ENCODE measurements around the gene TAS1R3.

The TAS1R3 gene

GRCh38 chr1:1284221-1285101 is 46.6 kb upstream of the TAS1R3 start:
- 96% methylated on average over 27 of the region's 32 CpGs for WGBS
- Histone ChIP-seq H2AFZ (ENCODE audit: low read depth, low read length) (no peak overlapping the region), H3K14ac (ENCODE audit: low read length in 2 of 2) (no peak overlapping the region), H3K4ac (ENCODE audit: low read depth in 1 of 2, low read length in 2 of 2) (no peak overlapping the region), H3K4me2 (ENCODE audit: low read length, poor library complexity, severe bottlenecking) (no peak overlapping the region), H3K18ac (ENCODE audit: low read depth in 1 of 2, low read length in 2 of 2) (no peak overlapping the region), H3K27ac (ENCODE audit: low read length, poor library complexity, severe bottlenecking) (no peak overlapping the region), H2BK15ac (ENCODE audit: low read depth, poor library complexity, severe bottlenecking) (no peak overlapping the region), H3K4me1 (ENCODE audit: control insufficient read depth, insufficient read depth, low read depth, low read length) (peaks cover 19% of the 10 kb centered on the region), H4K91ac (ENCODE audit: low read length) (no peak overlapping the region), H3K36me3 (ENCODE audit: control insufficient read depth in 1 of 2, insufficient read depth in 2 of 2, low read depth in 1 of 2, low read length in 2 of 2) (no peaks in the 10 kb centered on the region), H3K27me3 (ENCODE audit: control insufficient read depth in 1 of 2, insufficient read depth in 1 of 2, low read length in 2 of 2) (peaks cover 0 to 33% of the 10 kb centered on the region in 2 experiments), H3K9me3 (ENCODE audit: control insufficient read depth, low read length) (no peaks in the 10 kb centered on the region), H3K79me1 (replicated peaks; ENCODE audit: low read length, poor library complexity, severe bottlenecking) (no peaks in the 10 kb centered on the region), H3K9ac (ENCODE audit: low read length) (no peak overlapping the region), H3K4me3 (ENCODE audit: insufficient read depth in 1 of 2, low read depth in 1 of 2, low read length in 2 of 2) (no peak overlapping the region), H2BK5ac (ENCODE audit: low read depth, low read length, poor library complexity, severe bottlenecking) (no peak overlapping the region), H2BK12ac (ENCODE audit: low read length in 2 of 2) (no peak overlapping the region), H2BK120ac (ENCODE audit: low read depth, low read length) (no peak overlapping the region), H4K8ac (ENCODE audit: low read length) (no peak overlapping the region), H3K23ac (ENCODE audit: low read length in 2 of 2) (no peak overlapping the region), H2AK5ac (ENCODE audit: low read length, severe bottlenecking) (no peak overlapping the region)
- no peak for DNase-seq

- H3K4ac ChIP-seq (ENCODE audit: low read depth in 1 of 2, low read length in 2 of 2), result no peak overlapping the region
- no peaks in the 10 kb centered on the region for H3K9me3 ChIP-seq (ENCODE audit: control insufficient read depth, low read length)
- no peaks in the 10 kb centered on the region for H3K36me3 ChIP-seq (ENCODE audit: control insufficient read depth in 1 of 2, insufficient read depth in 2 of 2, low read depth in 1 of 2, low read length in 2 of 2)
- H3K14ac ChIP-seq (ENCODE audit: low read length in 2 of 2), result no peak overlapping the region
- H3K23ac ChIP-seq (ENCODE audit: low read length in 2 of 2), result no peak overlapping the region
- no peak overlapping the region for H3K4me2 ChIP-seq (ENCODE audit: low read length, poor library complexity, severe bottlenecking)
- H3K9ac ChIP-seq (ENCODE audit: low read length), result no peak overlapping the region
- H3K18ac ChIP-seq (ENCODE audit: low read depth in 1 of 2, low read length in 2 of 2), result no peak overlapping the region
- H2BK15ac ChIP-seq (ENCODE audit: low read depth, poor library complexity, severe bottlenecking), result no peak overlapping the region
- H3K4me1 ChIP-seq (ENCODE audit: control insufficient read depth, insufficient read depth, low read depth, low read length), result peaks cover 19% of the 10 kb centered on the region
- peaks cover 0 to 33% of the 10 kb centered on the region in 2 experiments for H3K27me3 ChIP-seq (ENCODE audit: control insufficient read depth in 1 of 2, insufficient read depth in 1 of 2, low read length in 2 of 2)
- H3K79me1 ChIP-seq (replicated peaks; ENCODE audit: low read length, poor library complexity, severe bottlenecking), result no peaks in the 10 kb centered on the region
- no peak overlapping the region for H3K4me3 ChIP-seq (ENCODE audit: insufficient read depth in 1 of 2, low read depth in 1 of 2, low read length in 2 of 2)
- WGBS, result 93% methylated on average over 22 of the region's 22 CpGs
- H2BK5ac ChIP-seq (ENCODE audit: low read depth, low read length, poor library complexity, severe bottlenecking), result no peak overlapping the region
- no peak overlapping the region for H3K27ac ChIP-seq (ENCODE audit: low read length, poor library complexity, severe bottlenecking)
- no peak overlapping the region for H4K91ac ChIP-seq (ENCODE audit: low read length)
- H2BK120ac ChIP-seq (ENCODE audit: low read depth, low read length), result no peak overlapping the region
- no peak for DNase-seq
- H2BK12ac ChIP-seq (ENCODE audit: low read length in 2 of 2), result no peak overlapping the region
- H2AK5ac ChIP-seq (ENCODE audit: low read length, severe bottlenecking), result no peak overlapping the region
- H2AFZ ChIP-seq (ENCODE audit: low read depth, low read length), result no peak overlapping the region
- H4K8ac ChIP-seq (ENCODE audit: low read length), result no peak overlapping the region
Measured at GRCh38 chr1:1285102-1285571, 45.9 kb upstream of the TAS1R3 start.

GRCh38 chr1:1285611-1286311 is 45.3 kb upstream of the TAS1R3 start:
- Histone ChIP-seq H3K36me3 (ENCODE audit: control insufficient read depth in 1 of 2, insufficient read depth in 2 of 2, low read depth in 1 of 2, low read length in 2 of 2) (no peaks in the 10 kb centered on the region), H3K23ac (ENCODE audit: low read length in 2 of 2) (no peak overlapping the region), H3K27me3 (ENCODE audit: control insufficient read depth in 1 of 2, insufficient read depth in 1 of 2, low read length in 2 of 2) (peaks cover 0 to 33% of the 10 kb centered on the region in 2 experiments), H2BK120ac (ENCODE audit: low read depth, low read length) (no peak overlapping the region), H4K8ac (ENCODE audit: low read length) (no peak overlapping the region), H3K4me1 (ENCODE audit: control insufficient read depth, insufficient read depth, low read depth, low read length) (peaks cover 24% of the 10 kb centered on the region), H4K91ac (ENCODE audit: low read length) (no peak overlapping the region), H3K4me2 (ENCODE audit: low read length, poor library complexity, severe bottlenecking) (no peak overlapping the region), H3K14ac (ENCODE audit: low read length in 2 of 2) (peak overlapping the region in 1 of 2 experiments; percentile 18), H3K4me3 (ENCODE audit: insufficient read depth in 1 of 2, low read depth in 1 of 2, low read length in 2 of 2) (no peak overlapping the region), H2BK15ac (ENCODE audit: low read depth, poor library complexity, severe bottlenecking) (no peak overlapping the region), H3K79me1 (replicated peaks; ENCODE audit: low read length, poor library complexity, severe bottlenecking) (no peaks in the 10 kb centered on the region), H3K9ac (ENCODE audit: low read length) (no peak overlapping the region), H2AFZ (ENCODE audit: low read depth, low read length) (no peak overlapping the region), H2BK12ac (ENCODE audit: low read length in 2 of 2) (no peak overlapping the region), H3K27ac (ENCODE audit: low read length, poor library complexity, severe bottlenecking) (no peak overlapping the region), H3K9me3 (ENCODE audit: control insufficient read depth, low read length) (no peaks in the 10 kb centered on the region), H2AK5ac (ENCODE audit: low read length, severe bottlenecking) (no peak overlapping the region), H2BK5ac (ENCODE audit: low read depth, low read length, poor library complexity, severe bottlenecking) (no peak overlapping the region), H3K18ac (ENCODE audit: low read depth in 1 of 2, low read length in 2 of 2) (no peak overlapping the region), H3K4ac (ENCODE audit: low read depth in 1 of 2, low read length in 2 of 2) (no peak overlapping the region)
- WGBS, result 93% methylated on average over 33 of the region's 37 CpGs
- DNase-seq, result no peak

Data from mesenchymal stem cell (in vitro differentiated cells and primary cell).